ENCODE measurements around the gene TBC1D22B. TPM values are rescaled to one million over a fixed set of nuclear protein-coding genes. Genes with fewer than 3 reads are reported as not detected.

Gene TBC1D22B
- total and polyA plus RNA-seq, 9 of the 15 experiments (the other 6 are each of a cell fraction or from before 2014, with no cell fraction given), result 4.8 to 24.2 (median 13.5) TPM

GRCh38 chr6:37239950-37240713, 17.4 kb upstream of the TBC1D22B start (continued):
- TF ChIP-seq ZNF395 (CRISPR knock-in tag; IDR thresholded peaks at IDR 0.05) (no peak; the same call in 1 of the 2 replicates), ZSCAN32 (CRISPR knock-in tag; IDR thresholded peaks at IDR 0.05) (no peak), ZNF146 (CRISPR knock-in tag; IDR thresholded peaks at IDR 0.05; ENCODE audit: unreplicated experiment) (no peak), FOXM1 (IDR thresholded peaks at IDR 0.05; ENCODE audit: low read depth) (no peak), FOXM1 (CRISPR knock-in tag; IDR thresholded peaks at IDR 0.05; ENCODE audit: low read depth) (no peak), E2F1 (CRISPR knock-in tag; IDR thresholded peaks at IDR 0.05) (no peak; the same call in 1 of the 2 replicates), POLR2H (tag; IDR thresholded peaks at IDR 0.05; ENCODE audit: low read depth) (no peak), U2AF1 (optimal IDR thresholded peaks at IDR 0.05; ENCODE audit: low read depth, low read length) (no peak), RFX1 (IDR thresholded peaks at IDR 0.05) (no peak), HDAC6 (IDR thresholded peaks at IDR 0.05; ENCODE audit: low read depth, low read length) (no peak), NFRKB (IDR thresholded peaks at IDR 0.05; ENCODE audit: low read depth) (peak; percentile 67), MXD1 (CRISPR knock-in tag; IDR thresholded peaks at IDR 0.05; ENCODE audit: borderline replicate concordance, poor library complexity, severe bottlenecking) (no peak), GABPB2 (CRISPR knock-in tag; conservative IDR thresholded peaks at IDR 0.05) (no peak), ZNF280B (CRISPR knock-in tag; IDR thresholded peaks at IDR 0.05) (no peak), MEF2A (IDR thresholded peaks at IDR 0.05; ENCODE audit: control insufficient read depth, low read depth, low read length) (no peak), ARID3B (CRISPR knock-in tag; IDR thresholded peaks at IDR 0.05; ENCODE audit: borderline replicate concordance) (no peak), RNF219 (CRISPR knock-in tag; IDR thresholded peaks at IDR 0.05) (no peak)
